ENCODE measurements around the gene CIITA.

- TF ChIP-seq CTCF (IDR thresholded peaks at IDR 0.05; ENCODE audit: low read length) (peak; percentile 95), EZH2 (IDR thresholded peaks at IDR 0.05; ENCODE audit: borderline replicate concordance, low read length) (no peak)
Observed at GRCh38 chr16:10918294-10919002, 41.4 kb downstream of the CIITA start.
